Activated T-cell treated with anti-CD3 and anti-CD28 coated beads, Interleukin-2, amount 50 U/mL, for 24 hours (primary cell): ENCODE results near the gene SRRD.

ENCODE experiments used
- DNase-seq: peaks from one replicate; pipeline ENCODE4 v3.0.0-alpha.2; 2020
- H3K27ac Mint-ChIP-seq: 2 replicates; pipeline ENCODE4 v1.8.0; 2020; ENCODE audit warnings: mild to moderate bottlenecking, mixed read lengths
- H3K27me3 Mint-ChIP-seq: 2 replicates; pipeline ENCODE4 v1.8.0; 2020; ENCODE audit warnings: mixed read lengths
- H3K36me3 Mint-ChIP-seq: 2 replicates; pipeline ENCODE4 v1.8.0; 2020; ENCODE audit warnings: low read depth, mixed read lengths
- H3K4me1 Mint-ChIP-seq: 2 replicates; pipeline ENCODE4 v1.8.0; 2020; ENCODE audit warnings: low read depth, mixed read lengths
- H3K4me3 Mint-ChIP-seq: 2 replicates; pipeline ENCODE4 v1.8.0; 2020; ENCODE audit warnings: mild to moderate bottlenecking, moderate library complexity, mixed read lengths
- H3K9me3 Mint-ChIP-seq: 2 replicates; pipeline ENCODE4 v1.8.0; 2020; ENCODE audit warnings: mixed read lengths

The SRRD gene

DNA sequence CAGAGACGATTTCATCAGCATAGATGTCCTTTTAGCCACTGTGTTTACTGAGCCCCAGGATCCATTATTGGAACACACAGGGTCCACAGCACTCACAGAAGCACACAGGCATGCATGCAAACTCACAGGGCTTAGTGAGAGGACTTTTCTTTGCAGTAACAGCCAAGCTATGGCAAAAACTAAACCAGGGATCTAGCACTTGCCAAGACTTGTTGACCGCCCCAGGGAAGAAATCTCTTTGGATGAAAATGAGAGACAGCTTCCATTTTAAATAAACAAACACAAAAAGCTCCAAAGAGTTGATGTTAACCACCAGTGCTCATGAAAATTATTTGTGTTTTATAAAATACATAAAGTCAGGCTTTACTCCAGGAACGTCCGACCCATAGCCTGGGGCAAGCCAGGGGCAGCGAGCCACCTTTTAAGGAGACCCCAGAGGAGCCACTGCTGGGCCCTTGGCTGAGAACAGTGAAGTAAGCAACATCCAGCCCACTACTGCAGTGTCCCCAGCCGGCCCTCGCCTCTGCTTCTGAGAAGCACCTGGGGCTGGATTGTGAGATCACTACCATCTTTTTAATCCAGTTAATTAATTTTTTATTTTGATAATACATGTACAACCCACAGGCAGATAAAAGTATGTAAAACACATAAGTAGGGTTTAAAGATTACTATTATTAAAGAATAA, 50.6 kb downstream of the SRRD start:
- no peak for DNase-seq
- no peaks in the 10 kb centered on the region for H3K9me3 Mint-ChIP-seq
- no peak overlapping the region for H3K4me3 Mint-ChIP-seq
- H3K27ac Mint-ChIP-seq, result peak overlapping the region; percentile 47
- peaks cover 35% of the 10 kb centered on the region for H3K4me1 Mint-ChIP-seq
- no peaks in the 10 kb centered on the region for H3K27me3 Mint-ChIP-seq
- H3K36me3 Mint-ChIP-seq, result peaks cover 88% of the 10 kb centered on the region

DNA sequence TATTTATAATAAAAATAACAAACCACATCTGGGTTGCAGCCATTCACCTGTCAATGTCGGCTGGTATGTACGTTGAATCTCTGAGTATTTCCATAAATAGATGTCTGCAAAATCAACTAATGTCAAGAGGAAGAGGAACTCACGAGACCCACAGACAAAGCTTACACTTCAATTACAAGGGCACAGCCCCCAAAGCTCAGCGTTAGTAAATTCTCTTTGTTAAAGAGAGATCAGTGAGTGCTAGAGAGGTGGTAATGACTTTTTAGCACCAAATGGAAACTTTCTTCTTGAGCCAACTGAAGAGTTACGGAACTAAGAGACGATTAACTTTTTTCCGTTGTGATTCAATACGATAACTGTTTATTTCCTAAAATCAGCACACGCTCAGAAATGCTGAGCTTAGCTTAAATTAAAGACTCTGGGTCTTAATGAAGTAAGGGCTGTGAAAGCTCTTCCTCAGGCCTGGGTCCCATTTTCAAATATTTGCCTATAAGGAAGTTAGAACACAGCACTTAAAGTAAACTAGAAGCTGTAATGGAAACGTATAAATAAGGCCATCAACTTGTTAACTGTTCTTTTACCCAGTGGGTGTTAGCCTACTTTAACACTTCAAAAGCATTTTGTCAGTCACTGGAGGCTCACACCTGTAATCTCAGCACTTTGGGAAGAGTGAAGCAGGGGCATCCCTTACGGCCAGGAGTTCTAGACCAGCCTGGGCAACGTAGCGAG, 51.4 kb downstream of the SRRD start:
- Mint-ChIP-seq H3K27me3 (no peaks in the 10 kb centered on the region), H3K9me3 (no peaks in the 10 kb centered on the region), H3K4me1 (peaks cover 35% of the 10 kb centered on the region), H3K4me3 (no peak overlapping the region), H3K36me3 (peaks cover 88% of the 10 kb centered on the region), H3K27ac (peak overlapping the region; percentile 57)
- no peak for DNase-seq

DNA sequence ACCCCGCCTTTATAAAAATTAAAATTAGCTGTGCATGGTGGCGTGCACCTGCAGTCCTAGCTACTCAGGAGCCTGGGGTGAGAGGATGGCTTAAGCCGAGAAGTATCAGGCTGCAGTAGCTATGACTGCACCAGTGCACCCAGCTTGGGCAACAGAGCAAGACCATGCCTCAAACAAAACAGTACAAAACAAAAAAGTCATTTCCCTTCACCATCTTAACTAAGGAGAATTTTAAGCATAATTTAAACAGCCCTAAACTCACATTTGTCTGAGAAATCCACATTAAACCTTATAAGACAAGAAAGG, 51.9 kb downstream of the SRRD start:
- H3K36me3 Mint-ChIP-seq, result peaks cover 88% of the 10 kb centered on the region
- H3K9me3 Mint-ChIP-seq, result no peaks in the 10 kb centered on the region
- peak overlapping the region; percentile 57 for H3K27ac Mint-ChIP-seq
- H3K27me3 Mint-ChIP-seq, result no peaks in the 10 kb centered on the region
- H3K4me3 Mint-ChIP-seq, result no peak overlapping the region
- H3K4me1 Mint-ChIP-seq, result peaks cover 35% of the 10 kb centered on the region
- no peak for DNase-seq

DNA sequence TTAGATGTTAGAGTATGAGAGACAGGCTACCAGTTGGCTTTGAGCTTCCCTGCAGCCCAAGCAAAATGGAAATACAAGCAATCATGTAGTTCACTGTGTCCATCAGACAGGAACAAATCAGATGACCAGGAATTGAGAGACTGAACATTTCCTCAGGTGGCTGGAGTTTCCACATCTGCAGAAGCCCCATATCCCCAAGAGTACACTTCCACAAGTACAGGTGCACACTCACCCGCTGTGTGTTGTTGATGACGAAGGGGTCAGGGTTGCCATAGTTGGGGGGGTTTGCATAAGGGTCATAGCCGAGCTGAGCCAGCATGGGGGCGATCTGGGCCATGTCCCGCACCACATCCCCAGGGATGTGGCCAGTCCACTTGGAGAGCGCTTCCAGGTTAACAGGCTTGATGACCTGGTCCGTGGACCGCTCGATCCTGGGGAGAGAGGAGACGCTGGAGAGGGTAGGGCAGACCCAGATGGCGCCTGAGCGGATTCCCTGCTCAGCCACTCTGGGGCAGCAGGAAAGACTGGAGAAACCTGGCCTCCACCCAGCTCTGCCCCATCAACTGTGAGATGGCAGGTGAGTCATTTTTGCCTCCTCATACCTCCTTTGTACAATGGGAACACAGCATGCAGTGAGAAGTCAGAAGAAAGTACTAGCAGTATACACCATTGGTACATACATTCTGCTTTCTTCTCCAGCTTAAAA, 52.5 kb downstream of the SRRD start:
- Mint-ChIP-seq H3K4me3 (no peak overlapping the region), H3K36me3 (peaks cover 88% of the 10 kb centered on the region), H3K9me3 (no peaks in the 10 kb centered on the region), H3K27me3 (no peaks in the 10 kb centered on the region), H3K27ac (peak overlapping the region; percentile 57), H3K4me1 (peaks cover 35% of the 10 kb centered on the region)
- no peak for DNase-seq

DNA sequence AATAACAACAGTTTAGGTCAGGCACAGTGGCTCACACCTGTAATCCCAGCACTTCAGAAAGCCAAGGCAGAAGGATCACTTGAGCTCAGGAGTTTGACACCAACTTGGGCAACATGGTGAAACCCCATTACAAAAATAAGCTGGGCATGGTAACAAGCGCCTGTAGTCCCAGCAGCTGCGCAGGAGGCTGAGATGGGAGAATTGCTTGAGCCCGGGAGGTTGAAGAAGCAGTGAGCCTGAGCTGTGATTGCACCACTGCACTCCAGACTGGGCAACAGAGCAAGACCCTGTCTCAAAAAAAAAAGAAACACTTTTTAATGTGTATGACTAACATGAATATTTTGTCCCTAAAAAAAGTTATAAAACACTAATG, 53.1 kb downstream of the SRRD start:
- DNase-seq, result no peak
- Mint-ChIP-seq H3K4me1 (peaks cover 35% of the 10 kb centered on the region), H3K4me3 (no peak overlapping the region), H3K27me3 (no peaks in the 10 kb centered on the region), H3K9me3 (no peaks in the 10 kb centered on the region), H3K27ac (peak overlapping the region; percentile 55), H3K36me3 (peaks cover 83% of the 10 kb centered on the region)

DNA sequence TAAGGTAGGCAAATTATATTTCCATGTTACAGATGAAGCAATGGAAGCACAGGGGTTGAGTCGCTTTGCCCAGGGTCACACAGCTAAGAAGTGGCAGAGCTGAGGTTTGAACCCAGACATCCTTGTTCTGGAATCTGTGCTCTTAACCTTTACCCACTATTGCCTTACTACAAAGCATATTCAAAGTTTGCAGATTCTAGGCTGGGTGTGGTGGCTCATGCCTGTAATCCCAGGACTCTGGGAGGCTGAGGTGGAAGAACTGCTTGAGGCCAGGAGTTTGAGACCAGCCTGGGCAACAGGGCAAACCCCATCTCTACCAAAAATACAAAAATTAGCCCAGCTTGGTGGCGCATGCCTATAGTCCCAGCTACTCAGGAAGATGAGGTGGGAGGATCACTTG, 56.4 kb downstream of the SRRD start:
- no peaks in the 10 kb centered on the region for H3K9me3 Mint-ChIP-seq
- H3K27me3 Mint-ChIP-seq, result no peaks in the 10 kb centered on the region
- no peak for DNase-seq
- peaks cover 65% of the 10 kb centered on the region for H3K36me3 Mint-ChIP-seq
- no peak overlapping the region for H3K27ac Mint-ChIP-seq
- H3K4me3 Mint-ChIP-seq, result no peak overlapping the region
- peaks cover 30% of the 10 kb centered on the region for H3K4me1 Mint-ChIP-seq

DNA sequence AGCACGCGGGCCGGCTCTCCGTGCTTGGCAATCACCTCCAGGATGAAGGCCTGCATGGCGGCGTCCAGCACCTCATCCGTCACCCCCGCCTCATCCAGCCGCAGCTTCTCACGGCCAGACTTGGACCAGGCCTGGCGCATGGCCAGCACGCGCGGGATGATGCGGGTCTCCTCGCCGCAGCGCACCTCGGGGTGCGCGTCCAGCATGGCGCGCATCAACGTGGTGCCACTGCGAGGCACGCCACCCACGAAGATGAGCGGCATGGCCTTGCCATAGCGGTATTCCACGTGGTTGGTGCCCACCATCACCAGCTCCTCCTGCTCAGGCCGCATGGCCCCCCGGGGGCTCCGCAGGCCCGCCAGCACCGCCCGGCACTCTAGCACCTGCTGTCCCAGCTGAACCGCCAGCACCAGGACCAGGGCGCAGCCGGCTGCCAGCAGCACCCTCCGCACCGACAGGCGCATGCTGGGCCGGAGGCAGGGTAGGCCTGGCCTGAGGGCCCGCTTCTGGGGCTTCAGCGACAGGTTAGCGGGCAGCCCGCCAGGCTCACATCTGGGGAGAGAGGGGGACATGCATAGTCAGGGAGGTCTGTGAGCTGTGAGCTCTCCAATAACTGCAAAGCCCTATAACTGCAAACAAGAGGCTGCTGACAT, 57.6 kb downstream of the SRRD start:
- Mint-ChIP-seq H3K9me3 (no peaks in the 10 kb centered on the region), H3K27me3 (no peaks in the 10 kb centered on the region), H3K36me3 (peaks cover 60% of the 10 kb centered on the region), H3K4me1 (peaks cover 24% of the 10 kb centered on the region), H3K27ac (no peak overlapping the region), H3K4me3 (no peak overlapping the region)
- no peak for DNase-seq

DNA sequence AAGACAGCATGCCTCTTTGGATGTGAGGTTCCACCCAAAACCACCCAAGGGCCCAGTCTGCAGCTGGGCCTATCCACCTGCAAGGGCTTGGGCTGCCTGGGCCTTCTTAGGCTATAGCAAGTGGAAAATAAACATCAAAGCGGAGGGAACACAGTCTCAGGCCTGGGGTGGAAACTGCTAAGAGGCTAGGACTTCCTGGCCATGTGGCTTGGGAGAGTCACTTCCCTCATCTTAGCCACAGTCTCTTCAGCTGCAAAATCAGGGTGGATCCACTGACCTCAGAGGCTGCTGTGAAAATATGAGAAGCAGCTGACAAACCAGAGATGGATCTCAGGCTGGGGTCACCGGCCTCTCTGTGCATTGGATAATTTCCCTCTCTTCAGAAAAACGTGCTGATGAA, 59.2 kb downstream of the SRRD start:
- Mint-ChIP-seq H3K27ac (peak overlapping the region; percentile 71), H3K36me3 (peaks cover 62% of the 10 kb centered on the region), H3K27me3 (no peaks in the 10 kb centered on the region), H3K9me3 (no peaks in the 10 kb centered on the region), H3K4me1 (peaks cover 34% of the 10 kb centered on the region), H3K4me3 (no peak overlapping the region)
- no peak for DNase-seq
